Peyer's patch (tissue), 4 donors: ENCODE measurements around the gene ZDHHC11.

Source experiments
- CTCF ChIP-seq, 6 experiments: fragments of 450-650 bp in 4 of 6; fragments of 200-600 bp in 2 of 6; sonication (generic) in 1 of 6; IDR thresholded peaks; one replicate each; pipeline ENCODE4 v1.5.1; 2017 to 2019; ENCODE audit warnings: antibody characterized with exemption in 6 of 6, mild to moderate bottlenecking in 3 of 6, moderate library complexity in 1 of 6
- POLR2A ChIP-seq, 2 donors: fragments of 450-650 bp; IDR thresholded peaks; one replicate each; pipeline ENCODE4 v1.5.1; 2017; ENCODE audit warnings: antibody characterized with exemption in 2 of 2, mild to moderate bottlenecking in 2 of 2, moderate library complexity in 2 of 2

GRCh38 chr5:777756-778161, 73.0 kb downstream of the ZDHHC11 start:
- TF ChIP-seq POLR2A (IDR thresholded peaks at IDR 0.05) (no peak), CTCF (IDR thresholded peaks at IDR 0.05) (no peak)
